Adipocyte (in vitro differentiated cells): ENCODE results near the gene GSTM2.
"Not testable (repeated sequence)": the region's sequence is repeated elsewhere in the genome, so short reads cannot be mapped to it uniquely, and the experiment has no call there.

Experiments
- DNase-seq: peaks from one replicate; pipeline ENCODE4 v3.0.0-alpha.2; 2015; ENCODE audit warnings: low read depth
- H3K27me3 ChIP-seq: replicated peaks from 2 replicates; pipeline ENCODE4 v1.7.0; 2013; ENCODE audit warnings: mild to moderate bottlenecking, low read length, moderate library complexity; ENCODE audit not compliant: control insufficient read depth, insufficient read depth
- H3K36me3 ChIP-seq: 2 replicates; pipeline ENCODE4 v1.7.0; 2013; ENCODE audit warnings: low read length, mild to moderate bottlenecking, moderate library complexity; ENCODE audit not compliant: control insufficient read depth, insufficient read depth, severe bottlenecking
- H3K4me1 ChIP-seq: 2 replicates; pipeline ENCODE4 v1.7.0; 2013; ENCODE audit warnings: mild to moderate bottlenecking, low read length, moderate library complexity; ENCODE audit not compliant: control insufficient read depth, insufficient read depth
- H3K4me3 ChIP-seq: 2 replicates; pipeline ENCODE4 v1.7.0; 2013; ENCODE audit warnings: mild to moderate bottlenecking, low read length, moderate library complexity
- H3K9ac ChIP-seq: 2 replicates; pipeline ENCODE4 v1.7.0; 2013; ENCODE audit warnings: mild to moderate bottlenecking, low read length, moderate library complexity
- H3K9me3 ChIP-seq: 2 replicates; pipeline ENCODE4 v1.7.0; 2013; ENCODE audit warnings: mild to moderate bottlenecking, low read length, moderate library complexity; ENCODE audit not compliant: control insufficient read depth

GSTM2 gene

GRCh38 chr1:109671067-109671466 is 3.2 kb downstream of the GSTM2 start:
- Histone ChIP-seq H3K27me3 (no peaks in the 10 kb centered on the region), H3K9ac (no peak overlapping the region), H3K4me3 (no peak overlapping the region), H3K4me1 (peaks cover 9% of the 10 kb centered on the region), H3K36me3 (no peaks in the 10 kb centered on the region), H3K9me3 (no peaks in the 10 kb centered on the region)
- DNase-seq = no peak

GRCh38 chr1:109673861-109674260 is 6.0 kb downstream of the GSTM2 start:
- not testable (repeated sequence) for H3K9me3 ChIP-seq, H3K36me3 ChIP-seq, H3K4me1 ChIP-seq, H3K4me3 ChIP-seq, H3K27me3 ChIP-seq, H3K9ac ChIP-seq, DNase-seq

DNA sequence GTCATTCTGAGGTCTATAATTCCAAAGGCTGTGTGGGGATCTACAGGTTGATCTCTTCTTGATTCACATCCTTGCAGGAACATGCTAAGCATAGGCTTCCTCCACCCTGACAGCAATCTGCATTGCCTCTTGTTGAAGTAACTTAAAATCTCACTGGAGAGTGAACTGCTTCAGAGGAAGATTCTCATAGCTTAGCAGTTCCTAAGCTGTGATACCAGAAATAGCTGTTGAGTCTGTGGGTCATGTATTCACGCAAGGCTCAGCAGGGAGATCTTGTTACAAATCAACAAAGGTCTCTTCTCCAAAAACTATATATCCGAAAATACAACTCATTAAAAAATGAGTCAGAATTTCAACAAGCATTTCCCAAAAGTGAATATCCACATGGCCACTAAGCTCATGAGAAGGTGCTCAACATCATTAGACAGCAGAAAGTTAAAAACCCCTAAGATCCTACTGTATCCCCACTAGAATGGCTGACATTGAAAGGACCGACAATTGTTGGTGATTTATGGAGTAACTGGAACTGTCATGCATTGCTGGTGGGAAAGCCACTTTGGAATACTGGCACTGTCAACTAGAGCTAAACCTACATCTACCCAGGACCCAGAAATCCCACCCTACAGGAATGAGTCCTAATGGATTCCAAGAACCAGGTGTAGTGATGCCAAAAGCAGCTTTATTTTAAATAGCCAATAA is 9.0 kb downstream of the GSTM2 start:
- H3K4me3 ChIP-seq, H3K9me3 ChIP-seq, H3K36me3 ChIP-seq, DNase-seq, H3K9ac ChIP-seq, H3K27me3 ChIP-seq, H3K4me1 ChIP-seq: not testable (repeated sequence)

- H3K4me1 ChIP-seq = no peaks in the 10 kb centered on the region
- DNase-seq = no peak
- H3K36me3 ChIP-seq = no peaks in the 10 kb centered on the region
- no peak overlapping the region for H3K9ac ChIP-seq
- no peaks in the 10 kb centered on the region for H3K9me3 ChIP-seq
- H3K27me3 ChIP-seq = no peaks in the 10 kb centered on the region
- no peak overlapping the region for H3K4me3 ChIP-seq
Observed at GRCh38 chr1:109677459-109677858, 9.6 kb downstream of the GSTM2 start.

- H3K9me3 ChIP-seq, H3K4me1 ChIP-seq, H3K4me3 ChIP-seq, DNase-seq, H3K27me3 ChIP-seq, H3K36me3 ChIP-seq, H3K9ac ChIP-seq: not testable (repeated sequence)
Observed at GRCh38 chr1:109678637-109679036, 10.8 kb downstream of the GSTM2 start.

DNA sequence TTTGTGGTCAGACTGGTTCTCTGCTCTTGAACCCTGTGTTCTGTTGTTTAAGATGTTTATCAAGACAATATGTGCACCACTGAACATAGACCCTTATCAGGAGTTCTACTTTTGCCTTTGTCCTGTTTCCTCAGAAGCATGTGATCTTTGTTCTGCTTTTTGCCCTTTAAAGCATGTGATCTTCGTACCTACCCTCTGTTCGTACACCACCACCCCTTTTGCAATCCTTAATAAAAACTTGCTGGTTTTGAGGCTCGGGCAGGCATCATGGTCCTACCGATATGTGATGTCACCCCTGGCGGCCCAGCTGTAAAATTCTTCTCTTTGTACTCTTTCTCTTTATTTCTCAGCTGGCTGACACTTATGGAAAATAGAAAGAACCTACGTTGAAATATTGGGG is 16.9 kb downstream of the GSTM2 start:
- not testable (repeated sequence) for H3K9ac ChIP-seq, H3K36me3 ChIP-seq, H3K4me1 ChIP-seq, H3K4me3 ChIP-seq, H3K9me3 ChIP-seq, DNase-seq, H3K27me3 ChIP-seq

DNA sequence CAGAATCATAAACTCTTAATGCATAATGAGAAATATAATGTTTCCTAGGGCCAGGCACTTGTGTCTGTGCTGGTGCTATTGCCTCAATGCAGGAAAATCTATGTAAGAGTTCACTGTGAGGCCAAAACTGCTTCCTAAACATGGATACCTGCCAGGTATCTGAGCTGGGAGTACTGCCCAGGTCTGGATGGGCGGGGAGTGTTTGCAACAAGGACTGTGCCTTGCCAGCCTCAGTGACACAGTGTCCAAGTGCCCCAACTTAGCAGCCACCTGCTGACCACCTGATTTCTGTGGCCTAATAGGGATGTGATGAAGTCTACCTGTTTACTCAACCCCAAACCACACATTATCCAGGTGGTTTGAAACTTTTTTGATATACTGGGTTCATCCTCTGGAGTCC is 17.5 kb downstream of the GSTM2 start:
- H3K4me3 ChIP-seq, H3K9ac ChIP-seq, H3K4me1 ChIP-seq, H3K36me3 ChIP-seq, DNase-seq, H3K27me3 ChIP-seq, H3K9me3 ChIP-seq: not testable (repeated sequence)

GRCh38 chr1:109685890-109686289 is 18.0 kb downstream of the GSTM2 start:
- H3K36me3 ChIP-seq, H3K27me3 ChIP-seq, H3K9me3 ChIP-seq, H3K4me3 ChIP-seq, H3K4me1 ChIP-seq, DNase-seq, H3K9ac ChIP-seq: not testable (repeated sequence)

GRCh38 chr1:109687109-109687508 is 19.3 kb downstream of the GSTM2 start:
- not testable (repeated sequence) for H3K4me3 ChIP-seq, H3K9ac ChIP-seq, H3K36me3 ChIP-seq

GRCh38 chr1:109687641-109688499 is 20.0 kb downstream of the GSTM2 start, which contains the start of gene GSTM1:
Gene GSTM1 (plus strand): TSS chr1:109687817. CDS start chr1:109687874, 57 bp downstream.
- Histone ChIP-seq H3K27me3 (no peaks in the 10 kb centered on the region), H3K4me3 (no peak within 1 kb of the TSS), H3K4me1 (no peaks in the 10 kb centered on the region), H3K9ac (no peak within 1 kb of the TSS), H3K36me3 (no peaks in the 10 kb centered on the region), H3K9me3 (no peaks in the 10 kb centered on the region)
- DNase-seq = no peak

More at GRCh38 chr1:109687109-109687508, 19.3 kb downstream of the GSTM2 start:
- H3K9me3 ChIP-seq, H3K27me3 ChIP-seq, H3K4me1 ChIP-seq, DNase-seq: not testable (repeated sequence)

- H3K9ac ChIP-seq = no peak overlapping the region
Observed at GRCh38 chr1:109689844-109690405, 22.1 kb downstream of the GSTM2 start.

More at GRCh38 chr1:109689844-109690405, 22.1 kb downstream of the GSTM2 start:
- no peaks in the 10 kb centered on the region for H3K4me1 ChIP-seq
- H3K4me3 ChIP-seq = no peak overlapping the region
- H3K9me3 ChIP-seq = no peaks in the 10 kb centered on the region
- no peaks in the 10 kb centered on the region for H3K36me3 ChIP-seq
- H3K27me3 ChIP-seq = no peaks in the 10 kb centered on the region
- DNase-seq = no peak
